Endothelial cell of umbilical vein (primary cell): ENCODE measurements around the gene UBR4. TPM values are rescaled to one million over a fixed set of nuclear protein-coding genes. Genes with fewer than 3 reads are reported as not detected.

Experiments
- BruUV-seq: library from RNA; stranded (reverse); fragments of 400-500 nt; replicated peaks from 2 replicates; lab custom pipeline; 2021; lab: Mats Ljungman, UMichigan
- CTCF ChIA-PET: fragments of 300-600, 350-600 bp; sonication (Branson Sonifier 250); formaldehyde crosslinking; loops from one replicate; lab custom pipeline; 2021; ENCODE audit warnings: antibody characterized with exemption, inconsistent platforms; lab: Charles Lee
- POLR2A ChIA-PET: fragments of 300-600, 350-600 bp; sonication (Branson Sonifier 250); formaldehyde crosslinking; loops from one replicate; lab custom pipeline; 2021; ENCODE audit warnings: antibody characterized with exemption, inconsistent platforms; lab: Charles Lee
- DNase-seq: peaks from one replicate; pipeline ENCODE4 v3.0.0-alpha.2; 2011; ENCODE audit warnings: low read depth, low spot score
- FAIRE-seq: peaks from 2 replicates; lab custom pipeline; 2011; peaks lifted over from hg19 to GRCh38; lab: Jason Lieb, UNC
- H2AFZ ChIP-seq: 2 replicates; pipeline ENCODE4 v1.6.0; 2012; ENCODE audit warnings: low read depth, low read length, control low read depth, inconsistent platforms
- H3K27ac ChIP-seq: 2 replicates; pipeline ENCODE4 v1.5.1; 2011; ENCODE audit warnings: low read depth, mild to moderate bottlenecking, control low read depth, low read length, moderate library complexity; ENCODE audit not compliant: insufficient read depth
- H3K27me3 ChIP-seq, 2 experiments: 2 replicates each; pipeline versions ENCODE4 v1.6.0 to v1.6.1; 2011; ENCODE audit warnings: low read length in 2 of 2, mixed read lengths in 1 of 2; ENCODE audit not compliant: control insufficient read depth in 2 of 2, insufficient read depth in 2 of 2
- H3K36me3 ChIP-seq, 2 experiments: 2 replicates in 1 of 2; 3 replicates in 1 of 2; pipeline ENCODE4 v1.5.1; 2011; ENCODE audit warnings: low read length in 2 of 2, mild to moderate bottlenecking in 1 of 2, moderate library complexity in 1 of 2; ENCODE audit not compliant: control insufficient read depth in 2 of 2, insufficient read depth in 2 of 2; ENCODE audit errors: extremely low read depth in 1 of 2
- H3K4me1 ChIP-seq: 3 replicates; pipeline ENCODE4 v1.5.1; 2011; ENCODE audit warnings: mild to moderate bottlenecking, low read length; ENCODE audit not compliant: control insufficient read depth, insufficient read depth; ENCODE audit errors: extremely low read depth
- H3K4me2 ChIP-seq: 2 replicates; pipeline ENCODE4 v1.6.1; 2011; ENCODE audit warnings: low read length, control low read depth, mixed read lengths; ENCODE audit not compliant: insufficient read depth
- H3K4me3 ChIP-seq, 3 experiments: fragments of 200-600 bp in 1 of 3; sonication (generic), shearing (Covaris generic) in 1 of 3; replicated peaks in 1 of 3; 2 replicates each; pipeline ENCODE4 v1.5.1; 2011 to 2016; ENCODE audit warnings: control low read depth in 3 of 3, low read length in 3 of 3, mild to moderate bottlenecking in 2 of 3, inconsistent platforms in 1 of 3, low read depth in 1 of 3, moderate library complexity in 1 of 3; ENCODE audit not compliant: insufficient read depth in 1 of 3
- H3K79me2 ChIP-seq: 2 replicates; pipeline ENCODE4 v1.6.0; 2012; ENCODE audit warnings: low read length, inconsistent platforms; ENCODE audit not compliant: control insufficient read depth, insufficient read depth
- H3K9ac ChIP-seq: replicated peaks from 2 replicates; pipeline ENCODE3; 2011; ENCODE audit warnings: low read length, control low read depth; ENCODE audit not compliant: insufficient read depth; ENCODE audit errors: extremely low read depth
- H3K9me1 ChIP-seq: replicated peaks from 3 replicates; pipeline ENCODE4 v1.6.0; 2011; ENCODE audit warnings: mild to moderate bottlenecking, low read length; ENCODE audit not compliant: control insufficient read depth, insufficient read depth; ENCODE audit errors: extremely low read depth
- H3K9me3 ChIP-seq: replicated peaks from 2 replicates; pipeline ENCODE4 v1.5.1; 2012; ENCODE audit warnings: low read length, inconsistent platforms; ENCODE audit not compliant: control insufficient read depth, insufficient read depth
- H4K20me1 ChIP-seq: replicated peaks from 2 replicates; pipeline ENCODE3; 2011; ENCODE audit warnings: mild to moderate bottlenecking, low read length; ENCODE audit not compliant: control insufficient read depth, insufficient read depth; ENCODE audit errors: extremely low read depth
- CTCF ChIP-seq, 2 donors: IDR thresholded peaks; 1 replicate in 1 of 2; 2 replicates in 1 of 2; pipeline ENCODE4 v1.5.1; 2011; ENCODE audit warnings: low read length in 2 of 2, mild to moderate bottlenecking in 2 of 2, moderate library complexity in 2 of 2, control low read depth in 1 of 2, inconsistent platforms in 1 of 2, low read depth in 1 of 2; ENCODE audit not compliant: insufficient read depth in 1 of 2; ENCODE audit errors: extremely low read depth in 1 of 2
- EZH2 ChIP-seq: IDR thresholded peaks from 2 replicates; pipeline ENCODE4 v1.6.1; 2012; ENCODE audit warnings: borderline replicate concordance, low read depth, mild to moderate bottlenecking, moderate library complexity, low read length, inconsistent platforms; ENCODE audit not compliant: severe bottlenecking
- FOS ChIP-seq: IDR thresholded peaks from 2 replicates; pipeline ENCODE4 v1.6.1; 2011; ENCODE audit warnings: mild to moderate bottlenecking, low read length, moderate library complexity, borderline replicate concordance; ENCODE audit not compliant: insufficient read depth
- GATA2 ChIP-seq: IDR thresholded peaks from 2 replicates; pipeline ENCODE4 v1.7.0; 2011; ENCODE audit warnings: low read depth, mild to moderate bottlenecking, moderate library complexity, mixed read lengths, low read length; ENCODE audit not compliant: insufficient read length, insufficient read depth
- JUN ChIP-seq: IDR thresholded peaks from 2 replicates; pipeline ENCODE4 v1.6.1; 2011; ENCODE audit warnings: borderline replicate concordance, low read depth; ENCODE audit not compliant: insufficient read length, insufficient read depth
- MAX ChIP-seq: IDR thresholded peaks from 2 replicates; pipeline ENCODE4 v1.6.1; 2011; ENCODE audit not compliant: insufficient read depth, insufficient read length
- MYC ChIP-seq: IDR thresholded peaks from one replicate; pipeline ENCODE4 v1.6.1; 2011; ENCODE audit warnings: mild to moderate bottlenecking, low read depth, low read length
- POLR2A ChIP-seq: IDR thresholded peaks from 2 replicates; pipeline ENCODE4 v1.6.1; 2012; ENCODE audit warnings: low read depth, mild to moderate bottlenecking, control low read depth, low read length
- POLR2AphosphoS5 ChIP-seq: IDR thresholded peaks from 2 replicates; pipeline ENCODE4 v1.6.1; 2012; ENCODE audit warnings: low read depth, mild to moderate bottlenecking, control low read depth, low read length, moderate library complexity; ENCODE audit not compliant: insufficient read depth
- dilution Hi-C: fragments of 300-500 bp; cut with MboI; formaldehyde crosslinking; loops from one replicate; pipeline ENCODE4 v1.15.0; 2019; ENCODE audit warnings: low sequenced_read_pairs; ENCODE audit not compliant: extremely low pct_ligation_motif_present
- intact Hi-C: fragments of 100-400 bp; cut with micrococcal nuclease; formaldehyde crosslinking; loops from one replicate; pipeline ENCODE4 v1.10.0; 2022
- polyA plus RNA-seq, 4 experiments: library from polyadenylated mRNA; depleted of rRNA in 3 of 4; stranded (reverse) in 3 of 4; unstranded in 1 of 4; fragments of >200 nt; gene quantifications; 2 replicates each; pipeline versions ENCODE4 v1.2.1 to v1.2.3, GENCODE V29; 2011 to 2012; ENCODE audit warnings: missing spikeins in 1 of 4
- total RNA-seq: library from RNA; stranded (reverse); gene quantifications from 2 replicates; pipeline ENCODE4 v1.2.3, GENCODE V29; 2021

Gene UBR4
- total and polyA plus RNA-seq, 2 donors (not counting 3 experiments of a cell fraction or from before 2014, with no cell fraction given), result 125 to 150 TPM

GRCh38 chr1:19122668-19123067 is 87.4 kb downstream of the UBR4 start:
- H4K20me1 ChIP-seq, result no peaks in the 10 kb centered on the region
- H3K9ac ChIP-seq, result no peak overlapping the region
- H3K27ac ChIP-seq, result no peak overlapping the region
- no peaks in the 10 kb centered on the region for H3K9me1 ChIP-seq
- no peak overlapping the region for H3K4me3 ChIP-seq
- intact Hi-C loops (loop anchor here (5.0 kb wide), 1 partner anchor 35 kb away; no protein-coding TSS in a partner anchor), dilution Hi-C loops (no loop called here)
- no peaks in the 10 kb centered on the region for H3K9me3 ChIP-seq
- ChIA-PET POLR2A (no interaction called here), CTCF (interaction anchor here (1.2 to 1.8 kb wide), 2 partner anchors 9 to 11 kb away, joined by 4 to 6 read pairs; no protein-coding TSS in a partner anchor)
- no peak overlapping the region for H3K4me2 ChIP-seq
- H3K36me3 ChIP-seq, result peaks cover 60 to 80% of the 10 kb centered on the region in 2 experiments
- BruUV-seq, result no TSS peak
- no peak overlapping the region for H2AFZ ChIP-seq
- TF ChIP-seq POLR2A (no peak), POLR2AphosphoS5 (no peak), EZH2 (no peak), GATA2 (no peak), MAX (no peak), JUN (no peak), FOS (no peak), MYC (no peak), CTCF (IDR thresholded peaks at IDR 0.05; ENCODE audit: extremely low read depth in 1 of 2, insufficient read depth in 1 of 2, low read depth in 1 of 2, low read length in 2 of 2) (no peak)
- no peaks in the 10 kb centered on the region for H3K4me1 ChIP-seq
- no peak for FAIRE-seq
- DNase-seq, result no peak
- no peaks in the 10 kb centered on the region for H3K27me3 ChIP-seq
- H3K79me2 ChIP-seq, result no peaks in the 10 kb centered on the region
